HL-60 (cell line): ENCODE data around the gene S100G.

Experiments used
- DNase-seq, 2 experiments: peaks; one replicate each; pipeline ENCODE4 v3.0.0-alpha.2; 2010 to 2020; ENCODE audit warnings: low read depth in 1 of 2, low spot score in 1 of 2
- H3K27ac ChIP-seq: fragments of 250-450 bp; sonication (Bioruptor Pico); replicated peaks from 2 replicates; pipeline ENCODE4 v1.5.1; 2020; ENCODE audit warnings: mild to moderate bottlenecking, moderate library complexity
- H3K27me3 ChIP-seq: fragments of 250-450 bp; sonication (Bioruptor Pico); 2 replicates; pipeline ENCODE4 v1.5.1; 2021; ENCODE audit warnings: mild to moderate bottlenecking, moderate library complexity; ENCODE audit not compliant: insufficient read depth, poor library complexity, severe bottlenecking
- H3K4me3 ChIP-seq: replicated peaks from 2 replicates; pipeline ENCODE4 v1.5.1; 2011; ENCODE audit warnings: mild to moderate bottlenecking, control low read depth, low read length; ENCODE audit not compliant: insufficient read depth
- CTCF ChIP-seq: IDR thresholded peaks from one replicate; pipeline ENCODE4 v1.5.1; 2011; ENCODE audit warnings: low read length, control low read depth, inconsistent platforms; ENCODE audit not compliant: insufficient read depth
- GABPA ChIP-seq: IDR thresholded peaks from 2 replicates; pipeline ENCODE4 v1.6.1; 2012; ENCODE audit warnings: low read depth
- POLR2AphosphoS5 ChIP-seq: IDR thresholded peaks from 2 replicates; pipeline ENCODE4 v1.6.1; 2012; ENCODE audit warnings: low read depth
- REST ChIP-seq: IDR thresholded peaks from 2 replicates; pipeline ENCODE4 v1.6.1; 2012; ENCODE audit warnings: low read depth; ENCODE audit not compliant: insufficient replicate concordance
- SPI1 ChIP-seq: IDR thresholded peaks from 2 replicates; pipeline ENCODE4 v1.6.1; 2012; ENCODE audit warnings: low read depth, mild to moderate bottlenecking, borderline replicate concordance

The S100G gene

DNA sequence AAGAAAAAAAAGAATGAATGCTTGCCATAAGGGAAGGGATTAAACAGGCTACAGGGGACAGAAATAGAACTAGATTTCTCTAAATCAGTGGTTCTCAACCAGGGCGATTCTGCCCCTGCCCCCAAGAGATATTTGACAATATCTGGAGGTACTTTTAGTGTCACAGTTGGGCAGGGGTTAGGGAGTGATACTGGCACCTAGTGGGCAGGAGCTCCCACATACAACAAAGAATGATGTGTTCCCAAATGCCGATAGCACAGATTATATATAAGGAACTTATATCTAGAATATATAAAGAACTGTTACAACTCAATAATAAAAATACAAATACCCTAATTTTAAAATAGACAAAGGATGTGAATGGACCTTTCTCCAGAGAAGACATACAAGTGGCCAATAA lies 14.7 kb downstream of the S100G start:
- no peak for DNase-seq
- no peak overlapping the region for H3K4me3 ChIP-seq
- TF ChIP-seq POLR2AphosphoS5 (no peak), SPI1 (no peak), CTCF (no peak), REST (no peak), GABPA (no peak)
- no peak overlapping the region for H3K27ac ChIP-seq
- no peaks in the 10 kb centered on the region for H3K27me3 ChIP-seq

- H3K27me3 ChIP-seq: no peaks in the 10 kb centered on the region
- TF ChIP-seq POLR2AphosphoS5 (no peak), GABPA (no peak), REST (no peak), SPI1 (no peak), CTCF (no peak)
- H3K27ac ChIP-seq: no peak overlapping the region
- no peak for DNase-seq
- H3K4me3 ChIP-seq: no peak overlapping the region
These were observed 15.1 kb downstream of the S100G start for GRCh38 chrX:16665089-16665488.

DNA sequence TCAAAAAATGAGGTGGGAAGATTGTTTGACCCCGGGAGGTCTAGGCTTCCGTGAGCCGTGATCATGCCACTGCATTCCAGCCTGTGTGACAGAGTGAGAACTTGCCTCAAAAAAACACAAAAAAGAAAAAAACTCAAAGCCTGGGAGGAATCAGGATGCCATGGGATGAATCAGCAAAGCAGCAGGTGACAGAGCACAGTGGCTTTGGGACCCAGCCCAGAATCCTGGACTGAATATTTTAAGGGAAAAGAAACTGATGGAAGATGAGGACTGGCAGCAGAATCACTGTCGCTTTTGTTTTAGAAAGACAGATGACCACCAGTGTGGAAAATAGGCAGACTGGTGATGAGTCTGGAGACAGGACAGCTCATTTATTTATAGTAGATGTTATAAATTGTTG lies 16.6 kb downstream of the S100G start:
- H3K27ac ChIP-seq: no peak overlapping the region
- TF ChIP-seq POLR2AphosphoS5 (no peak), REST (no peak), SPI1 (no peak), GABPA (no peak), CTCF (no peak)
- no peaks in the 10 kb centered on the region for H3K27me3 ChIP-seq
- no peak overlapping the region for H3K4me3 ChIP-seq
- no peak for DNase-seq
